GM21447 (cell line): ENCODE data around the gene ZNF26.
"Not testable (repeated sequence)": the region's sequence is repeated elsewhere in the genome, so short reads cannot be mapped to it uniquely, and the experiment has no call there.

Experiments
- ATAC-seq: cut with Tn5 transposase; IDR thresholded peaks from one replicate; pipeline ENCODE4 v1.9.1; 2021; ENCODE audit not compliant: unreplicated experiment

The ZNF26 gene

DNA sequence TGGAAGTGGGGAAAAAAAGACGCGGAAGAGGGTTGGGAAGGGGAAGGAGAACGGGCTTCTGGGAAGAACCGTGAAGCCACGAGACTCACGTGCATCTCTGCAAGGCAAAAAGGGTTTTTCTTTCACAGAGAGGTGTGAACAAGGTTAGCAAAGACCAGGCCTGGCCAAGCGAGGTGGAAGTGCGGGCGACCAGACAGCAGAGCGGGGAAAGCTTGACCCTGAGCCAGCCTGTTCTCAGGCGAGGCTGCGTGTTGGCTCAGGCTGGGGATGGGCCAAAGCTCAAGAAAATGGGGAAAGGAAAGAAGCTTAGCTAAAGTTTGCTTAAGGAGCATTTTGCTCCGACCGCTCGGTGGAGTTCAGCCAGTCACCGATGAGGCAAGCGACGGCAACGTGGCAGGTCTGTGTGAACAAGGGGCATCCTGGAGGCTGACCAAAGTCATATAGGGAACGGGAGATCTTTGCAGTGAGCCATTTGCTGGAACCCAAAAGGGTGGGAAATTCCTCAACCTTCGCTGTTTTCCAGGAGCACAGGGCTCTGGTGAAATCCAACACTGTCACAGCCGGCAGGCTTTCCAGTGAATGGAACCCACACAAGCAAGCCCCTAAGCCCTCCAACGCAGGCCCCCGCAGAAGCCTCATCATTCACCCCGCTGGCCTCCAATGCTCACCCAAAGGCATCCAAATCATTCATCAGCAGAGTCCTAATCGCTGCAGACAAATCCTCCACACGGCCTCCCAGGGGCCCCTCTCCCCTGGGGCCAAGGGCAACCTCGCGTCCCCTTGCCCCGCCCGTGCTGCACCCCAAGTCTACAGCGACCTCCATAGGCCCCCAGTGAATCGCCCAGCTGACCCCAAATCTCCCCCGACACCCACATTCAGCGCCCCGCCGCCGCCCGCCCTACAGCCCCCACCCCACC, 30.8 kb upstream of the ZNF26 start:
- peak; percentile 24 for ATAC-seq

DNA sequence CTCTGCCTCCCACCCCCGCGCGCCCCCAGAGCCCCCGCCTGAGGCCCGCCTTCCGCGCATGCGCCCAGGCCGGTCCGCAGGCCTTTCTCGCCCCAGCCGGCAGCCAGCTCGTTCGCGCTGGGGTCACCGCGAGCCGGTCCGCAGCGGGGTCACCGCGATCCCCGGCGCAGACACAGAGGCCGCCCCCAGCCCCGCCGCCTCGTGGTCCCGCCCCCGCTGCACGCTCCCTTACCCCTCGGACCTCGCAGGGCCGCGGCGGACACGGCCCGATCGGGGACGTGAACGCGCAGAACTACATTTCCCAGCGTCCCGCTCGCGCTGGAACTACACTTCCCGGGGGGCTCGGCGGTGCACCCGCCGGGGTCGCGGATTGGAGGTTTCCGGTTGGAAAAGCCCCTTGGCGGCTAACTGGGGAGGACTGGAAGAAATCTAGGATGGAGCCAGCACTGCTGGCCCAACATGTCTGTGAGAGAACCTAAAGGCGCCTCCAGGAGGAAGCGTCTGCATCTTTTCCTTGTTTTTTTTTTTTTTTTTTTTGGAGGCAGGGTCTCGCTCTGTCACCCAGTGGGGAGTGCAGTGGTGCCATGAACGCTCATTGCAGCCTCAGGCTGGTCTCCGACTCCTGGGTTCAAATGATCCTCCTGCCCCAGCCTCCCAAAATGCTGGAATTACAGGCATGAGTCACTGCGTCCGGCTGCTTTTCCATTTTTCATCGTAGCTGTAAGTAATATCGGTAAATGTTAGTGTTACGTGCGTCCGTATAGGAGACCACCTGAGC, 30.0 kb upstream of the ZNF26 start, which contains the start of gene ZNF605:
TSS of gene ZNF605 (minus strand) at position 296 of the 778 bp plus-strand sequence. CDS start 10,671 bp downstream, outside the sequence.
- peak; percentile 98 for ATAC-seq

- not testable (repeated sequence) for ATAC-seq
Observed at GRCh38 chr12:132961790-132962189, 24.4 kb upstream of the ZNF26 start.

- not testable (repeated sequence) for ATAC-seq
Observed at GRCh38 chr12:132963947-132964346, 22.2 kb upstream of the ZNF26 start.

GRCh38 chr12:132965796-132966195, 20.4 kb upstream of the ZNF26 start:
- ATAC-seq = no peak

GRCh38 chr12:132966676-132967415, 19.3 kb upstream of the ZNF26 start:
- ATAC-seq = no peak

GRCh38 chr12:132967736-132968135, 18.4 kb upstream of the ZNF26 start:
- ATAC-seq = no peak

DNA sequence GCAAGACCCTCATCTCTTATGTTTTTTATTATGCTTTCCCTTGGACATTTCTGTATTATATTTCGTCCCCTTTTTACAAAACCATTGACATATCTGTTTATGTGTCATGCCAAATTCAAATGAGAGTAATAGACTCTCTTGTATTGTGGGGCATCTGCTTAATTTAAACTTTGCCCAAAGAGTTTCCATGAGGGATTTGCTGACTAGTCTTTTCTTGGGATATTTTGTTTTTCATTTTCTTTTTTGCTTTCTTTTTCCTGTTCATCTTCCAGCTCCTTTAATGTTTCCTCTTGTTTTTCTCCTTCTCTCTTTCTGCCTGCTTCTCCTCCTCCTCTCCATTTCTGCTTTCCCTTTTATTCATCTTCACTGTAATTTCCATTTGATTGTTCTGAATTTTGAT, 13.8 kb upstream of the ZNF26 start:
- no peak for ATAC-seq

DNA sequence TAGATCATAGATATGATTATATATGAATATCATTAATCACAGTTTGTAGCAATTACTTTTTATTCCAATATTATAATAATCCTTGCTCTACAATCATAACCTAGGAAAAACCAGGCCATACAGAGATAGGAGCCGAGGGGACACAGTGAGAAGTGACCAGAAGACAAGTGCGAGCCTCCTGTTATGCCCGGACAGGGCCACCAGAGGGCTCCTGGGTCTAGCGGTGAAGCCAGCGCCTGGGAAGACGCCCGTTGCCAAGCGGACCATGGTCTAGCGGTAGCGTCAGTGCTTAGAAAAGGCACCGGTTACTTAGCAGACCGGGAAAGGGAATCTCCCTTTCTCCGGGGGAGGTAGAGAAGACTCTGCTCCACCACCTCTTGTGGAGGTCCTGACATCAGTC, 9.3 kb upstream of the ZNF26 start:
- not testable (repeated sequence) for ATAC-seq

- no peak for ATAC-seq
Observed at GRCh38 chr12:132986885-132987225, 688 bp downstream of the ZNF26 start.

DNA sequence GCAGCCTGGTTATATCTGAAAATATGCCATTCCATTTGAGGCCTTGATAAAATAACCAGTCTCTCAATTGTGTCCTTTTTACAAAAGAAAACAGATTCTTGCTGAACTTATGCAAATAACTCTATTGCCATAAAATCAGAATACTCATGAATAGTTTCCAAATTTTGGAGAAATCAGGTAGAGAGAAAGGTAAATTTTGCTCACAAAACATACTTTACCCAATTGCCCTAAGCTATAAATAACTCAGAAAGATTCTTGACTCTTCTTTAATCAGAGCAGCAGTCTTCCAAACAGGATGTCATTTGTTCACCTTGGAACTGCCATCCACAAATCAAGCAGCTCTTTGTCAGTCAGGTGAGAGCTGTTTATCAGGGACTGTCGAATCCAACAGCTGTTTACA, 12.6 kb downstream of the ZNF26 start:
- no peak for ATAC-seq

- no peak for ATAC-seq
Observed at GRCh38 chr12:133010657-133011297, 24.6 kb downstream of the ZNF26 start.

DNA sequence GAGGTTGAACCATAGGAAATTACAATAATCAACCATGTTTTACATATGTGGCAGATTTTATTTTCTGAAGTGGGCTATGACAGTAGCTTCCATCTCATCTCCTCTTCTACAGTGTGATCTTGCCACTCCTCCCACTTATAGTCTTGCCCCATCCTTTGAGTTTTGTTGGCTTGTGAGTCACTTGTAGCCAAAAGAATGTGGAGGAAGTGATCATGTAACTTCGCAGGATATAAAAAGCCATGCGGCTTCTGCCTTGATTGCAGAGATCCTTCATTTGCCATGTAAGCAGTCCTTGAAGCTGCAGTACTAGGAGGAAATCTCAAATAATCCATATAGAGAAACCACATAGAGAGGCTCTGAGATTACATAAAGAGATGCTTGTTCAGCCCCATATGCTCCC, 37.4 kb downstream of the ZNF26 start:
- no peak for ATAC-seq

- no peak for ATAC-seq
Observed at GRCh38 chr12:133026996-133027395, 40.8 kb downstream of the ZNF26 start.

DNA sequence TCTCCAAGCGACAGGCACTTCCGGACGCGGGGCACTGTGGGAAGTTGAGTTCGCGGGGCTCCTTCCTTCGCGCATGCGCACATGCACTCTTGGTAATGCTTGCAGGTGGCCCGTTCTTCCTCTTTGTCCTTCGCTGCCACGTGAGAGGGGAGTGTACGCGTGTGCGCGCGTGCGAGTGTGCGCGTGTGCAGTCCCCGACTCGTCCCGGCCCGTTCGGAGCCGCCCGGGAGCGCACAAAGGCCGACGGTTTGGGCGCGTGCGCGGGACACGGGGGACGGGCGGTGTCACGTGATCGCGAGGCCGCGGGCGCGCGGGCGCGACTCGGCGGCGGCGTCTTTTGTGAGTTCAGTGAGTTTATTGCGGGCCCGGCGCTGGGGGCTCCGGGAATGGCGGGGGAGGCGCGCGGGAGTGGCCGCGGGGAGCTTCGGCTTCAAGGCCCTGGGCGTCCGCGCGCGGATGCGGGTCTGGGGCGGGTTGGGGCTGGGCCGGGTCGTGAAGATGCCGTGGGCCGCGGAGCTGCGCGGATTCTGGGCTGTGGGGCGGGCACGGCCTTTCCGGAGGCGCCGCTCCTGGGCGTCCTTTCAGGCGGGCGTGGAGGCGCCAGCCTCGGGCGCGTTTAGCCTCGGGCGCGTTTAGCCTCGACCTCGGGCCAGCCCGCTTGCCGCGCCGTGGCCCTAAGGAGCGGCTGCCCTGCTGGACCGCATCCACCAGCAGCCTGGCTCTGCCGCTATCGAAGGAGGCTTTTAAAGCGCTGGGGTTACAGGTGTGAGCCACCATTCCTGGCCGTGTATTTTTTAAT, 51.2 kb downstream of the ZNF26 start, which contains the start of gene ZNF84:
TSS of gene ZNF84 (plus strand) at position 303 of the 799 bp plus-strand sequence. CDS start 3,959 bp downstream, outside the sequence.
- ATAC-seq = peak; percentile 91

DNA sequence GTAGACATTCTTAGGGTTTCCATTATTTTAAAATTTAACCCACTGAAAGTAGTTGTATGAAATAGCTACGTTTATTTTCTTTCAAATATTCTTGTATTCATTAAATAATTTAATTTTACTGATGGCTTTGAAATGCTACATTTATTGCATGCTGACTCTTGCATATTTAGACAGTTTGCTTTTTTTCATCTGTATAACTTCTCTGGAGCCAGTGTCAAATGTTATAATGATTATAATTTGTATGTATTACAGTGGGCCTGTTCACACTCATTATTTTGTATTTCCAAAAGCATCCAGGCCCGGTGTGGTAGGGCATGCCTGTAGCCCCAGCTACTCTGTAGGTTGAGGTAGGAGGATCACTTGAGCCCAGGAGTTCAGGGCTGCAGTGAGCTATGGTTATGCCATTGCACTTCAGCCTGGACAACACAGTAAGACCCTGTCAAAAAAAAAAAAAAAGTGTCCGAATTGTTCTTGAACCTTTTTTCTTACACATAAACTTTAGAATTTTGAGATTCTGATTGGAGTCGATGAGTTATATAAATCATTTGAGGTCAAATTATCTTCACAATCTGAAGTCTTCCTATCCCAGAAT, 52.0 kb downstream of the ZNF26 start:
- no peak for ATAC-seq

GRCh38 chr12:133046698-133047097, 60.5 kb downstream of the ZNF26 start:
- ATAC-seq = no peak

GRCh38 chr12:133057446-133057845, 71.3 kb downstream of the ZNF26 start:
- ATAC-seq = no peak
